ENCODE data around the gene SPSB1. TPM values are rescaled to one million over a fixed set of nuclear protein-coding genes. Genes with fewer than 3 reads are reported as not detected.

SPSB1 gene
- polyA plus RNA-seq, 1 donor from 2014 or later: 1.4 TPM

- Histone ChIP-seq H3K4me3 (ENCODE audit: low read length) (no peak overlapping the region), H3K9ac (ENCODE audit: low read length) (no peak overlapping the region), H3K4me2 (ENCODE audit: low read length) (no peak overlapping the region), H3K79me2 (replicated peaks; ENCODE audit: insufficient read depth, low read length) (no peaks in the 10 kb centered on the region), H3K36me3 (ENCODE audit: insufficient read depth, low read length) (no peaks in the 10 kb centered on the region), H4K20me1 (ENCODE audit: insufficient read depth) (no peaks in the 10 kb centered on the region), H2AFZ (ENCODE audit: low read depth, low read length) (no peak overlapping the region), H3K9me2 (ENCODE audit: insufficient read depth, low read length) (no peaks in the 10 kb centered on the region), H3F3A (ENCODE audit: insufficient read depth, low read length, poor library complexity, severe bottlenecking) (no peaks in the 10 kb centered on the region), H3K9me3 (ENCODE audit: low read length) (no peaks in the 10 kb centered on the region), H3K27me3 (ENCODE audit: insufficient read depth, low read depth, low read length) (no peaks in the 10 kb centered on the region), H3K27ac (ENCODE audit: low read length) (no peak overlapping the region)
- no peak for TF ChIP-seq MXI1 (conservative IDR thresholded peaks at IDR 0.05; ENCODE audit: poor library complexity, severe bottlenecking)
- no peak for TF ChIP-seq RAD21 (conservative IDR thresholded peaks at IDR 0.05)
- TF ChIP-seq CTCF (IDR thresholded peaks at IDR 0.05; ENCODE audit: poor library complexity, severe bottlenecking): no peak
- no peak for TF ChIP-seq REST (IDR thresholded peaks at IDR 0.05; ENCODE audit: borderline replicate concordance)
- TF ChIP-seq TAF1 (IDR thresholded peaks at IDR 0.05; ENCODE audit: low read depth): no peak
- no peak for TF ChIP-seq POLR2AphosphoS5 (IDR thresholded peaks at IDR 0.05)
- TF ChIP-seq EP300 (conservative IDR thresholded peaks at IDR 0.05; ENCODE audit: poor library complexity, severe bottlenecking): no peak
- TF ChIP-seq SMC3 (conservative IDR thresholded peaks at IDR 0.05; ENCODE audit: poor library complexity): no peak
- TF ChIP-seq EZH2 (IDR thresholded peaks at IDR 0.05; ENCODE audit: borderline replicate concordance, insufficient read depth, low read length, poor library complexity, severe bottlenecking): no peak
Measured at GRCh38 chr1:9371391-9371935, 78.8 kb downstream of the SPSB1 start.

GRCh38 chr1:9371951-9372350 lies 79.3 kb downstream of the SPSB1 start:
- no peaks in the 10 kb centered on the region for H3K79me2 ChIP-seq (replicated peaks; ENCODE audit: insufficient read depth, low read length)
- no peaks in the 10 kb centered on the region for H3K36me3 ChIP-seq (ENCODE audit: insufficient read depth, low read length)
- no peak for TF ChIP-seq MXI1 (conservative IDR thresholded peaks at IDR 0.05; ENCODE audit: poor library complexity, severe bottlenecking)
- TF ChIP-seq CTCF (IDR thresholded peaks at IDR 0.05; ENCODE audit: poor library complexity, severe bottlenecking): no peak
- no peak for TF ChIP-seq POLR2AphosphoS5 (IDR thresholded peaks at IDR 0.05)
- TF ChIP-seq TAF1 (IDR thresholded peaks at IDR 0.05; ENCODE audit: low read depth): no peak
- no peak for TF ChIP-seq EZH2 (IDR thresholded peaks at IDR 0.05; ENCODE audit: borderline replicate concordance, insufficient read depth, low read length, poor library complexity, severe bottlenecking)
- no peak for TF ChIP-seq SMC3 (conservative IDR thresholded peaks at IDR 0.05; ENCODE audit: poor library complexity)
- TF ChIP-seq REST (IDR thresholded peaks at IDR 0.05; ENCODE audit: borderline replicate concordance): no peak
- TF ChIP-seq EP300 (conservative IDR thresholded peaks at IDR 0.05; ENCODE audit: poor library complexity, severe bottlenecking): no peak
- no peak for TF ChIP-seq RAD21 (conservative IDR thresholded peaks at IDR 0.05)
- no peaks in the 10 kb centered on the region for H3K9me2 ChIP-seq (ENCODE audit: insufficient read depth, low read length)
- H3K27me3 ChIP-seq (ENCODE audit: insufficient read depth, low read depth, low read length): no peaks in the 10 kb centered on the region
- no peaks in the 10 kb centered on the region for H3F3A ChIP-seq (ENCODE audit: insufficient read depth, low read length, poor library complexity, severe bottlenecking)
- no peaks in the 10 kb centered on the region for H3K9me3 ChIP-seq (ENCODE audit: low read length)
- H3K4me3 ChIP-seq (ENCODE audit: low read length): no peak overlapping the region
- H2AFZ ChIP-seq (ENCODE audit: low read depth, low read length): no peak overlapping the region
- H3K27ac ChIP-seq (ENCODE audit: low read length): no peak overlapping the region
- H3K4me2 ChIP-seq (ENCODE audit: low read length): no peak overlapping the region
- H4K20me1 ChIP-seq (ENCODE audit: insufficient read depth): no peaks in the 10 kb centered on the region
- no peak overlapping the region for H3K9ac ChIP-seq (ENCODE audit: low read length)

Data from neural cell (in vitro differentiated cells).